Measurements from ENCODE around the gene FAM222B. TPM values are rescaled to one million over a fixed set of nuclear protein-coding genes. Genes with fewer than 3 reads are reported as not detected.

The FAM222B gene
- total and polyA plus RNA-seq, 2 experiments from 2014 or later: 63.7 to 78.5 TPM

- TF ChIP-seq, protein P1, sequence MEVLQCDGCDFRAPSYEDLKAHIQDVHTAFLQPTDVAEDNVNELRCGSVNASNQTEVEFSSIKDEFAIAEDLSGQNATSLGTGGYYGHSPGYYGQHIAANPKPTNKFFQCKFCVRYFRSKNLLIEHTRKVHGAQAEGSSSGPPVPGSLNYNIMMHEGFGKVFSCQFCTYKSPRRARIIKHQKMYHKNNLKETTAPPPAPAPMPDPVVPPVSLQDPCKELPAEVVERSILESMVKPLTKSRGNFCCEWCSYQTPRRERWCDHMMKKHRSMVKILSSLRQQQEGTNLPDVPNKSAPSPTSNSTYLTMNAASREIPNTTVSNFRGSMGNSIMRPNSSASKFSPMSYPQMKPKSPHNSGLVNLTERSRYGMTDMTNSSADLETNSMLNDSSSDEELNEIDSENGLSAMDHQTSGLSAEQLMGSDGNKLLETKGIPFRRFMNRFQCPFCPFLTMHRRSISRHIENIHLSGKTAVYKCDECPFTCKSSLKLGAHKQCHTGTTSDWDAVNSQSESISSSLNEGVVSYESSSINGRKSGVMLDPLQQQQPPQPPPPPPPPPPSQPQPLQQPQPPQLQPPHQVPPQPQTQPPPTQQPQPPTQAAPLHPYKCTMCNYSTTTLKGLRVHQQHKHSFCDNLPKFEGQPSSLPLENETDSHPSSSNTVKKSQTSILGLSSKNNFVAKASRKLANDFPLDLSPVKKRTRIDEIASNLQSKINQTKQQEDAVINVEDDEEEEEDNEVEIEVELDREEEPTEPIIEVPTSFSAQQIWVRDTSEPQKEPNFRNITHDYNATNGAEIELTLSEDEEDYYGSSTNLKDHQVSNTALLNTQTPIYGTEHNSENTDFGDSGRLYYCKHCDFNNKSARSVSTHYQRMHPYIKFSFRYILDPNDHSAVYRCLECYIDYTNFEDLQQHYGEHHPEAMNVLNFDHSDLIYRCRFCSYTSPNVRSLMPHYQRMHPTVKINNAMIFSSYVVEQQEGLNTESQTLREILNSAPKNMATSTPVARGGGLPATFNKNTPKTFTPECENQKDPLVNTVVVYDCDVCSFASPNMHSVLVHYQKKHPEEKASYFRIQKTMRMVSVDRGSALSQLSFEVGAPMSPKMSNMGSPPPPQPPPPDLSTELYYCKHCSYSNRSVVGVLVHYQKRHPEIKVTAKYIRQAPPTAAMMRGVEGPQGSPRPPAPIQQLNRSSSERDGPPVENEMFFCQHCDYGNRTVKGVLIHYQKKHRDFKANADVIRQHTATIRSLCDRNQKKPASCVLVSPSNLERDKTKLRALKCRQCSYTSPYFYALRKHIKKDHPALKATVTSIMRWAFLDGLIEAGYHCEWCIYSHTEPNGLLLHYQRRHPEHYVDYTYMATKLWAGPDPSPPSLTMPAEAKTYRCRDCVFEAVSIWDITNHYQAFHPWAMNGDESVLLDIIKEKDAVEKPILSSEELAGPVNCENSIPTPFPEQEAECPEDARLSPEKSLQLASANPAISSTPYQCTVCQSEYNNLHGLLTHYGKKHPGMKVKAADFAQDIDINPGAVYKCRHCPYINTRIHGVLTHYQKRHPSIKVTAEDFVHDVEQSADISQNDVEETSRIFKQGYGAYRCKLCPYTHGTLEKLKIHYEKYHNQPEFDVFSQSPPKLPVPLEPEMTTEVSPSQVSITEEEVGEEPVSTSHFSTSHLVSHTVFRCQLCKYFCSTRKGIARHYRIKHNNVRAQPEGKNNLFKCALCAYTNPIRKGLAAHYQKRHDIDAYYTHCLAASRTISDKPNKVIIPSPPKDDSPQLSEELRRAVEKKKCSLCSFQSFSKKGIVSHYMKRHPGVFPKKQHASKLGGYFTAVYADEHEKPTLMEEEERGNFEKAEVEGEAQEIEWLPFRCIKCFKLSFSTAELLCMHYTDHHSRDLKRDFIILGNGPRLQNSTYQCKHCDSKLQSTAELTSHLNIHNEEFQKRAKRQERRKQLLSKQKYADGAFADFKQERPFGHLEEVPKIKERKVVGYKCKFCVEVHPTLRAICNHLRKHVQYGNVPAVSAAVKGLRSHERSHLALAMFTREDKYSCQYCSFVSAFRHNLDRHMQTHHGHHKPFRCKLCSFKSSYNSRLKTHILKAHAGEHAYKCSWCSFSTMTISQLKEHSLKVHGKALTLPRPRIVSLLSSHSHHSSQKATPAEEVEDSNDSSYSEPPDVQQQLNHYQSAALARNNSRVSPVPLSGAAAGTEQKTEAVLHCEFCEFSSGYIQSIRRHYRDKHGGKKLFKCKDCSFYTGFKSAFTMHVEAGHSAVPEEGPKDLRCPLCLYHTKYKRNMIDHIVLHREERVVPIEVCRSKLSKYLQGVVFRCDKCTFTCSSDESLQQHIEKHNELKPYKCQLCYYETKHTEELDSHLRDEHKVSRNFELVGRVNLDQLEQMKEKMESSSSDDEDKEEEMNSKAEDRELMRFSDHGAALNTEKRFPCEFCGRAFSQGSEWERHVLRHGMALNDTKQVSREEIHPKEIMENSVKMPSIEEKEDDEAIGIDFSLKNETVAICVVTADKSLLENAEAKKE (CRISPR knock-in tag; IDR thresholded peaks at IDR 0.05): no peak
- TF ChIP-seq NANOG (IDR thresholded peaks at IDR 0.05; ENCODE audit: borderline replicate concordance) (no peak), POLR2AphosphoS5 (IDR thresholded peaks at IDR 0.05; ENCODE audit: low read depth) (no peak), ZNF331 (CRISPR knock-in tag; IDR thresholded peaks at IDR 0.05; ENCODE audit: low read depth) (no peak)
Observed at GRCh38 chr17:28858801-28859355, 16.3 kb upstream of the FAM222B start (continued).

GRCh38 chr17:28857905-28858800 lies 15.6 kb upstream of the FAM222B start:
- Histone ChIP-seq H4K20me1 (replicated peaks; ENCODE audit: insufficient read depth) (no peaks in the 10 kb centered on the region), H2AFZ (no peak overlapping the region), H3K27me3 (ENCODE audit: insufficient read depth) (no peaks in the 10 kb centered on the region), H3K4me2 (no peak overlapping the region), H3K9me2 (ENCODE audit: insufficient read depth) (no peaks in the 10 kb centered on the region), H3K79me2 (replicated peaks; ENCODE audit: insufficient read depth) (peaks cover 13% of the 10 kb centered on the region), H3K36me3 (ENCODE audit: insufficient read depth) (peaks cover 7% of the 10 kb centered on the region), H3K4me1 (ENCODE audit: insufficient read depth) (peaks cover 4% of the 10 kb centered on the region), H3K4me3 (no peak overlapping the region), H3K27ac (ENCODE audit: low read depth) (no peak overlapping the region), H3F3A (replicated peaks; ENCODE audit: low read depth) (0 out of 2 replicates have a peak, but pooled peaks cover 11% of the 10 kb centered on the region)
- Mint-ChIP-seq H3K9me3 (no peaks in the 10 kb centered on the region), H3K4me1 (peaks cover 5% of the 10 kb centered on the region), H3K27me3 (ENCODE audit: insufficient read depth, low read depth, poor library complexity) (peaks cover 12% of the 10 kb centered on the region), H3K36me3 (ENCODE audit: low read depth) (peaks cover 45% of the 10 kb centered on the region), H3K4me3 (no peak overlapping the region), H3K27ac (no peak overlapping the region)
- no peak for ATAC-seq
- DNase-seq (ENCODE audit: low spot score): no peak
- TF ChIP-seq POLR2AphosphoS5 (IDR thresholded peaks at IDR 0.05; ENCODE audit: low read depth) (no peak), EZH2 (IDR thresholded peaks at IDR 0.05; ENCODE audit: low read depth, unreplicated experiment) (no peak), ZNF331 (CRISPR knock-in tag; IDR thresholded peaks at IDR 0.05; ENCODE audit: low read depth) (no peak), NANOG (IDR thresholded peaks at IDR 0.05; ENCODE audit: borderline replicate concordance) (no peak), CREB1 (CRISPR knock-in tag; IDR thresholded peaks at IDR 0.05; ENCODE audit: low read depth) (no peak), REST (IDR thresholded peaks at IDR 0.05; ENCODE audit: unreplicated experiment) (no peak), STAT1 (IDR thresholded peaks at IDR 0.05; ENCODE audit: unreplicated experiment) (no peak)
